ENCODE results near the gene SMIM29.

DNA sequence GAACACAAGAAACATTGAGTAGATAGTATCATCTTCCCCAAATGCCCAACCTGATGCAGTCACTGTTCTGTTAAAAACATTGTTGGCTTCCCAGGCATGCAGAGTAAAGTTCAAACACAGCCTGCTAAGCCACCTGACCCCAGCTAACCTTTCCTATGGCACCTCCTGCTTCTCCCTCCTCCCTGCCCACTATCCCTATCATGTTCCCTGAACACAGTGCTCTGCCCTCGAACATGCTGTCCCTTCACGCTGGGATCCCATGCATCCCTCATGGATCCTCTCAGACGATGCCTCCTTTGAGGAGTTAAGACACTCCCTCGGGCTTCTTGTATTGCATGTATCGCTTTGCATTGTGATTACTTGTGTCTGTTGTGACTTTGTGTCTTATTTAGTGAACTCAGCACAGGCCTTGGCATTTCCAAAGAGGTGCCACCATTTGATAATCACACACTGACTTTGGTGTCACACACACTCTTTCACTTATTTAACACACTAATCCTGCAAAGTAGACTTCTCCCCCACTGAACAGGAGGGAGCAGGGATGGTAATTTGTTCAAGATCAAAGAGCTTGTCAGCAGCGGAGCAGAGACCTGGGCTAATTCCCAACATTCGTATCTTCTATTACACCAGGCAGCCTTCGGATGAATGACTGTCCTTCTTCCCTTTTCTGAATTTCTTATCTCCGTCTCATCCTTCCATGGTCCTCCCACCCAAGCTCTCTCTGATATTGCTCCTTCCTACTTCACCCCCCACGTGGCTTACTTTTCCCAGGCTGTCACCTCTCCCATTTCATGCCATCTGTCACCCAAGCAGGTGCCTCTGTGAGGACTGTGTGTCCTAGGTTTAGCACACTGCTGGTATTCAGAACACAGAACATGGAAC, 28.3 kb upstream of the SMIM29 start:
- TF ChIP-seq, protein P1, sequence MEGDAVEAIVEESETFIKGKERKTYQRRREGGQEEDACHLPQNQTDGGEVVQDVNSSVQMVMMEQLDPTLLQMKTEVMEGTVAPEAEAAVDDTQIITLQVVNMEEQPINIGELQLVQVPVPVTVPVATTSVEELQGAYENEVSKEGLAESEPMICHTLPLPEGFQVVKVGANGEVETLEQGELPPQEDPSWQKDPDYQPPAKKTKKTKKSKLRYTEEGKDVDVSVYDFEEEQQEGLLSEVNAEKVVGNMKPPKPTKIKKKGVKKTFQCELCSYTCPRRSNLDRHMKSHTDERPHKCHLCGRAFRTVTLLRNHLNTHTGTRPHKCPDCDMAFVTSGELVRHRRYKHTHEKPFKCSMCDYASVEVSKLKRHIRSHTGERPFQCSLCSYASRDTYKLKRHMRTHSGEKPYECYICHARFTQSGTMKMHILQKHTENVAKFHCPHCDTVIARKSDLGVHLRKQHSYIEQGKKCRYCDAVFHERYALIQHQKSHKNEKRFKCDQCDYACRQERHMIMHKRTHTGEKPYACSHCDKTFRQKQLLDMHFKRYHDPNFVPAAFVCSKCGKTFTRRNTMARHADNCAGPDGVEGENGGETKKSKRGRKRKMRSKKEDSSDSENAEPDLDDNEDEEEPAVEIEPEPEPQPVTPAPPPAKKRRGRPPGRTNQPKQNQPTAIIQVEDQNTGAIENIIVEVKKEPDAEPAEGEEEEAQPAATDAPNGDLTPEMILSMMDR (conservative IDR thresholded peaks at IDR 0.05; ENCODE audit: low read depth, low read length) = no peak
- TF ChIP-seq EZH2phosphoT487 (IDR thresholded peaks at IDR 0.05; ENCODE audit: borderline replicate concordance, low read length) = no peak
